ENCODE results near the gene YIF1B.
"Not testable (repeated sequence)": the region's sequence is repeated elsewhere in the genome, so short reads cannot be mapped to it uniquely, and the experiment has no call there.

Gene YIF1B

GRCh38 chr19:38270587-38271167 is 45.1 kb downstream of the YIF1B start:
- DNase-seq = no peak

- no peak for DNase-seq
These were observed 47.2 kb downstream of the YIF1B start for GRCh38 chr19:38268539-38268938.

- no peak for DNase-seq
These were observed 47.8 kb downstream of the YIF1B start for GRCh38 chr19:38267761-38268483.

DNA sequence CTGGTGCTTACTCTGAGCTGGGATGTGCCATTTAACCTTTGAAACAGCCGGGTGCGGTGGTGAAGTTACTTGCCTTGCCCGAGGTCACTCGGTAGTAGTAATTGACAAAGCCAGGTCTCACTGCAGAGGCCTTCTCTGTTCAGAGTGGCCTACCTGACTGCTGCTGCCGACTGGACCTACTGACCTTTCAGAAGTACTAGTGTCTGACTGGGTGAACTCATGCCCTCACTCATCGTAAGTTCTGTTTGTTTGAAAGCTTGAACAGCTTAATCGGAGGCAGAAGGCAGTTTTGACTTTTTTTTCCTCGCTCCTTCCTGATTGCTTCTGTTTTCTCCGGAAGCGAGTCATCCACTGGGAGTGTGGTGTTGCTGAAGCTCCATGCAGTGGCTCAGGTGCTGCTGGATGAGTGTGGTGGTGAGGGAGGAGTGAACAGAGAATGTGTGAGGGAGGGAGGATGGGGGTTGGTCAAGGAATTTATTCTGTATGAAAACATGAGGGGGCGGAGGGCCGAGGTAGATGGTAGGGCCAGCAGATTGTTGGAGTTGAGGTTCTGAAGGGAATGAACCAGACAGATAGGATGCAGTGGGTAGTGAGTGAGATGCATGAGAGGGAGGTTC is 48.7 kb downstream of the YIF1B start:
- DNase-seq = no peak

DNA sequence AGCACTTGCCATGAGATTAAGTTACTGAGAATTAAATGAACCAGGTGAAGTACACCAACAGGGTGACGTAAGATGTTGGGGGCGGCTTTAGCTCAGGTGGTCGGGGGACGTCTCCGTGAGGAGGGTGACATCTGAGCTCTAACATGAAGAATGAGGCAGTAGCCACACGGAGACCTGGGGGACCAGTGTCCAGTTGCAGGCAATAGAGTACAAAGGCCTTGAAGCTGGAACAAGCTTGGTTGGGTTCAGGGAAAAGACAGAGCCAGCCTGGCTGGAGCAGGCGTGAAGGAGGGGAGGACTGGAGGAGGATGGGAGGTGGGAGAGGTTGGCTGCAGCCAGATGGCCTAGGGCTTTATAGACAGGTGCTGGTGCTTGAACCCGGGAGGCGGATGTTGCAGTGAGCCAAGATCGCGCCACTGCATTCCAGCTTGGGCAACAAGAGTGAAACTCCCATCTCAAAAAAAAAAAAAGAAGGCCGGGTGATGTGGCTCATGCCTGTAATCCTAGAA is 49.8 kb downstream of the YIF1B start:
- peak; percentile 69 for DNase-seq

DNA sequence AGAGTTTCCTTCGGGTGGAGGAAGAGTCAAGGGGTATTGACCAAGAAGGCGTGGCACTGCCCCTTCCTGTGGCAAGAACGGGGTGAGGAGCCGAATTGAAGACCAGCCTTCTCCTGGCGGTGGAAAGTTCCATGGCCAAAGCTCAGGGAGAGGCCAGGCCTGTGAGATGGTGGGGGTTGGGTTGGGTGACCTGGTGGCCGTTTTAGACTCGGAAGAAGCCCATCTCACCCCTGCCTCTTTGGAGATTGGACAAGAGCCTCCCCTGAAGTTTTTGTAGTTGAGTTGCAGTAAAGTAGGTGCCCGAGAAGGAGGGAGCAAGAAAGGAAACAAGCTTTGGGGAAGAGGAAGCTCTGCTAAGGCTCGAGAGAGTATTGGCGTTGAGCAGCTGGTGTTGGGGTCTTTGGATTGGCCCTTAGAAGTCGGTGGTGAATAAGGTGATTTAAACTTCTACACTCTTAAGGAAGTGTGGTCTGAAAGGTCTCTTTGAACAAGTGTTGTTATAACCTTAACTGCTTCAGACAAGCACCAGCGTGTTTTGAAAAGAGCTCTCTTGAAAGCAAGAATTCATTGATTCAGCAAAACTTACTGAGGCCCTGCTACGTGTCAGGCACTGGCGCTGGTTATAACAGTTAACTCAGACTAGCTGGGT is 50.4 kb downstream of the YIF1B start:
- DNase-seq = no peak

- DNase-seq = peak; percentile 95
These were observed 51.1 kb downstream of the YIF1B start, which contains the start of gene SPINT2 for GRCh38 chr19:38264486-38265212. TSS of gene SPINT2 (plus strand) at chr19:38264573. CDS start at chr19:38264893, 320 bp downstream.

DNA sequence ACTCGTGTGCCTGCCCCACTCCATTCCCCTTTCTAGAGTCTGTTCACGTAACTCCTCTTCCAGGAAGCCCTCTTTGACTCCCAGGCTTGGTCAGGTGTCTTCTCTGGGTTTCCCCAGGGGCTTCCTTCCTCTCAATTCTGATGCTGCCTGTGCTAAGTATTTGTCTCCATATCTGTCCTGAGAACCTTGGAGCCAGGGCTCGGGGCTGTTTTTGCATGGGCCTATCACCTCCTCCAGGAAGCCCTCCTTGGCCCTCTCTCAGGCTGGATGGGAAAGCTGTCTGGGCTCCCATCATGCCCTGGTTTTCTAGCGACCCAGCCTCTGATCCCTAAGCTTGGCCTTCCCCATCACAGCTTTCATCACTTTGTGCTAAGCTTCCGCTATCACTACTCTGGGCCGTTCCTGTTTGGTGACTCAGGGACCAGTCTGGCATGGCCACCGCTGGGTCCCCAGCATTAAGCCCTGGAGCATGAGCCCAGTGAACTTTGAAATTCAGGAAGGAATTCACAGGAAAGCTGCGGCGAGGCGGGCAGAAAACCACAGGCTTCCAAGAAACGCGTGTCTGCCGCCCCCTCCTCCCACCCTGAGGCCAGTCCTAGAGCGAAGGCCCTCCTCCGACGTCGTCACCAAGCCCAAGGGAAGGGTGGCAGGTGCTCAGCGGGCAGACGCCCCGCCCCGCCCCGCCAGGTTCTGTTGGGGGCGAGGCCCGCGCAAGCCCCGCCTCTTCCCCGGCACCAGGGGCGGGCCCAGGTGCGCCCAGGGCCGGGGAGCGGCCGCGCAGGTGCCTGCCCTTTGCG is 51.9 kb downstream of the YIF1B start:
- peak; percentile 95 for DNase-seq

- no peak for DNase-seq
These were observed 53.0 kb downstream of the YIF1B start for GRCh38 chr19:38262585-38263268.

- DNase-seq = not testable (repeated sequence)
These were observed 53.8 kb downstream of the YIF1B start for GRCh38 chr19:38261942-38262341.

DNA sequence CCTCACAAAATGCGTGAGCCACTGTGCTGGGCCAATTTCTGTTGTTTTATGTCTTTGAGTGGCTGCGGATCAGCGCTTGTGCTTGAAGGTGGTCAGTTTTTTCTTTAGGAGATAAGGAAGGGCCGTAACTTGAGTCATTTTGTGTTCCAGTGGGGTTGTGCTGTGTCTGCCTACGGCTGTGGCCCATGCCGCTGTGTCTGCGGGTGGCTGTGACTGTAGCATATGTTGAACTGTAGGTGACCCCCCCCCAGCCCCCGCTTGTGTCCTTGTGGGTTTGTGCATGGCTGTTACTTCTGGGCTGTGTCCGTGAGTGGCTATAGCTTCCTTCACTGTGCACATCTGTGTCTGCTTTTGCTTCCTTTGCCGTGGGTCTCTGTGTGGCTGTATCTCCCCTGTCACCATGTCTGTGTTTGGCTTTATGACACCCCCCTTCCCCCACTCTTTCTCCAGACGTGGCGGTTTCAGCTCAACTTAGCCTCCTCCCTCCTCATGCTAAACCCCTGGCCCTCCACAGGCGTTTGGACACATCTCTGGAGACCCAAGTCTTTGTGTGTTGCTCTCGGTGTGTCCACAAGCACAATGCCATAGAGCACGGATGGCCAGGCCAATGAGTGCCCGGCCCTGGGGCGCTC is 60.2 kb downstream of the YIF1B start:
- no peak for DNase-seq

GRCh38 chr19:38253788-38254187 is 62.0 kb downstream of the YIF1B start:
- DNase-seq = no peak
